ENCODE measurements around the gene CBX6.

CBX6 gene

GRCh38 chr22:38866024-38866398 is 6.0 kb downstream of the CBX6 start:
- peaks cover 77% of the 10 kb centered on the region for H4K20me1 ChIP-seq (ENCODE audit: insufficient read depth, low read length)
- H3K36me3 ChIP-seq (replicated peaks; ENCODE audit: low read depth, low read length): peaks cover 43% of the 10 kb centered on the region
- TF ChIP-seq, protein P1, sequence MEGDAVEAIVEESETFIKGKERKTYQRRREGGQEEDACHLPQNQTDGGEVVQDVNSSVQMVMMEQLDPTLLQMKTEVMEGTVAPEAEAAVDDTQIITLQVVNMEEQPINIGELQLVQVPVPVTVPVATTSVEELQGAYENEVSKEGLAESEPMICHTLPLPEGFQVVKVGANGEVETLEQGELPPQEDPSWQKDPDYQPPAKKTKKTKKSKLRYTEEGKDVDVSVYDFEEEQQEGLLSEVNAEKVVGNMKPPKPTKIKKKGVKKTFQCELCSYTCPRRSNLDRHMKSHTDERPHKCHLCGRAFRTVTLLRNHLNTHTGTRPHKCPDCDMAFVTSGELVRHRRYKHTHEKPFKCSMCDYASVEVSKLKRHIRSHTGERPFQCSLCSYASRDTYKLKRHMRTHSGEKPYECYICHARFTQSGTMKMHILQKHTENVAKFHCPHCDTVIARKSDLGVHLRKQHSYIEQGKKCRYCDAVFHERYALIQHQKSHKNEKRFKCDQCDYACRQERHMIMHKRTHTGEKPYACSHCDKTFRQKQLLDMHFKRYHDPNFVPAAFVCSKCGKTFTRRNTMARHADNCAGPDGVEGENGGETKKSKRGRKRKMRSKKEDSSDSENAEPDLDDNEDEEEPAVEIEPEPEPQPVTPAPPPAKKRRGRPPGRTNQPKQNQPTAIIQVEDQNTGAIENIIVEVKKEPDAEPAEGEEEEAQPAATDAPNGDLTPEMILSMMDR (IDR thresholded peaks at IDR 0.05; ENCODE audit: low read depth, low read length): no peak
- TF ChIP-seq EZH2phosphoT487 (IDR thresholded peaks at IDR 0.05; ENCODE audit: low read depth): no peak
- peaks cover 25% of the 10 kb centered on the region for H3K4me1 ChIP-seq (ENCODE audit: low read length)
- H3K9ac ChIP-seq (ENCODE audit: low read length): no peak overlapping the region
- no peak overlapping the region for H3K4me2 ChIP-seq (ENCODE audit: low read length)
- no peak overlapping the region for H2AFZ ChIP-seq (ENCODE audit: low read depth, low read length)
- no peaks in the 10 kb centered on the region for H3K9me3 ChIP-seq (ENCODE audit: insufficient read depth, low read length)
- no peak overlapping the region for H3K4me3 ChIP-seq (ENCODE audit: low read length)
- no peaks in the 10 kb centered on the region for H3K27me3 ChIP-seq (ENCODE audit: low read depth, low read length)
- no peak overlapping the region for H3K27ac ChIP-seq (ENCODE audit: low read length)
- peaks cover 36% of the 10 kb centered on the region for H3K79me2 ChIP-seq (ENCODE audit: low read length)

DNA sequence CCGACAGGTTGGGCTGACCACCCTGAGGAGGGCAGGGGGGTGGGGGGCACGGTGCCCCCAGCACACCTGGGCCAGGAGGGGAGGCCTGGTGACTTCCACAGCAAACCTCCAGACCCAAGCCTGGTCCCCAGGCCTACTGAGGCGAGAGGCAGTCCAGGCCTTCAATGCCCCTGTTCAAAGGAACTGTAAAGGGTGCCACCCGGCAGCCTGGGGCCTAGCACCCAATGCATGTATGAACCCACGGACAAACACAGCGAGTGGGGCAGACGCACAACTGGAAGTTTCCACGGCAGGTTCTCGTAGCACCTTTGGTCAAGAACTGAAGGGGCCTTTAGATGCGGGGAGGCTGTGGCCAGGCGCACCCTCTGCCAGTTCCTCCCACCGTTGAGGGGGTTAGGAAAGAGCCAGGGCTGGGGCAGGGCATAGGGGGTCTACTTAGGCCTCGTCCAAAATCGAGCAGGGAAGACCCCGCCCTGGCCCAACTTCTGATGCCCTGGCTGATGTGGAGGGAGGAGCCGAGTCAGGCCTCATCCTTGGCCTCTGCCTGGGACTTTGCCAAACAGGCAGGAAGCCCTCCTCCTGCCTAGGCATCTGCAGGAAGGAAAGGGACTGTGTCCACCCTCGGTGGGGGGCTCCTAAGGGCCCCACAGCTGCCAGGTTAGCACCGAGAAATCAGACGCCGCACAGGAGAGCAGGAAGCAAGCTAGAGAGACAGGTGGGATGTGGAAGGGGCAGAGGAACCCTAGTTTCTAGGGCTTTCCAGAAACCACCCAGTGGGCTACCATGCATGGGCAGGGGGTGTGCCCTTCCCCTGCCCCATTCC is 6.6 kb downstream of the CBX6 start:
- H3K4me3 ChIP-seq (ENCODE audit: low read length): no peak overlapping the region
- H3K4me2 ChIP-seq (ENCODE audit: low read length): no peak overlapping the region
- no peaks in the 10 kb centered on the region for H3K27me3 ChIP-seq (ENCODE audit: low read depth, low read length)
- H3K36me3 ChIP-seq (replicated peaks; ENCODE audit: low read depth, low read length): peaks cover 43% of the 10 kb centered on the region
- no peak overlapping the region for H3K9ac ChIP-seq (ENCODE audit: low read length)
- H3K9me3 ChIP-seq (ENCODE audit: insufficient read depth, low read length): no peaks in the 10 kb centered on the region
- H3K79me2 ChIP-seq (ENCODE audit: low read length): peaks cover 30% of the 10 kb centered on the region
- TF ChIP-seq, protein P1 (IDR thresholded peaks at IDR 0.05; ENCODE audit: low read depth, low read length): no peak
- TF ChIP-seq EZH2phosphoT487 (IDR thresholded peaks at IDR 0.05; ENCODE audit: low read depth): no peak
- no peak overlapping the region for H3K27ac ChIP-seq (ENCODE audit: low read length)
- peaks cover 73% of the 10 kb centered on the region for H4K20me1 ChIP-seq (ENCODE audit: insufficient read depth, low read length)
- no peak overlapping the region for H2AFZ ChIP-seq (ENCODE audit: low read depth, low read length)
- H3K4me1 ChIP-seq (ENCODE audit: low read length): peaks cover 21% of the 10 kb centered on the region

DNA sequence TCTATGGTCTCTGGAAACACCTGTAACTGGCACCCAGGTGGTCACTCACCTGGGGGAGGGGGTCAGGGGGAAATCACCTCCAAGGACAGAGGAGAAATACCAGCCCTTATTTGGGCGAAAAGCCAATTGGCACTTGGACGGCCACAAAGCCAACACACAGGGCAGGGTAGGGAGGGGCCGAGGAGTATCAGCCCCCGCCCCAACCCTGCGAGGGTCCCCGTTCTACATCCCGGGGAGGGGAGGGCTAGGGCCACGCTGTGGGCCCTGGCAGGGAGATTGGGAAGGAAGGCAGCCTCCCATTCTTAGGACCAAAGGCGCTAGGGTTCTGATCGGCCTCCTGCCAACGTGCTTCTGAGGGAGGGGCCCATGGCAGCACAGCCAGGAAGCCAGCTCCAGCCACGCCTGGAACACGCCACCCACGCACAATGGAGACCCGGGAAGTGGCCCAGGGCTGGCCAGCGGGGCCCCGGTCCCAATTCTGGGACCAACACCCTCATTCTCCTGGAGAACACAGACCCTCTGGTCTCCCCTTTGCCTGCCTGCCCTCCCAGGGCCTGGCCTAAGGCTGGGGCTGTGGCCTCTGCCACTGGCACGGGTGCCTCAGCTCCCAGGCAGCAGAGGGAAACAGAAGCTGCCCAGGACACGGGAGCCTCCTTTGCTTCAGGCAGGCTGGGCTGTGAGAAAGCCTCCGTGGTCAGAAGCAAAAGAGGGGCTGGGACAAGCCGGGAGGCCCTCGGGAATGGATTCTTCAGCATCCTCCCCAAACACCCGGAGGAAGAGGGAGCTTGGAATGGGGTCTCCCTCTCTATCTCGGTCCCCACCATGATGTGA is 7.4 kb downstream of the CBX6 start:
- Histone ChIP-seq H3K79me2 (ENCODE audit: low read length) (peaks cover 22% of the 10 kb centered on the region), H3K36me3 (replicated peaks; ENCODE audit: low read depth, low read length) (peaks cover 38% of the 10 kb centered on the region), H3K27me3 (ENCODE audit: low read depth, low read length) (no peaks in the 10 kb centered on the region), H3K27ac (ENCODE audit: low read length) (no peak overlapping the region), H3K9me3 (ENCODE audit: insufficient read depth, low read length) (no peaks in the 10 kb centered on the region), H3K4me1 (ENCODE audit: low read length) (peaks cover 12% of the 10 kb centered on the region), H2AFZ (ENCODE audit: low read depth, low read length) (no peak overlapping the region), H3K9ac (ENCODE audit: low read length) (no peak overlapping the region), H3K4me2 (ENCODE audit: low read length) (no peak overlapping the region), H4K20me1 (ENCODE audit: insufficient read depth, low read length) (peaks cover 67% of the 10 kb centered on the region), H3K4me3 (ENCODE audit: low read length) (no peak overlapping the region)
- TF ChIP-seq EZH2phosphoT487 (IDR thresholded peaks at IDR 0.05; ENCODE audit: low read depth): no peak
- TF ChIP-seq, protein P1 (IDR thresholded peaks at IDR 0.05; ENCODE audit: low read depth, low read length): no peak

DNA sequence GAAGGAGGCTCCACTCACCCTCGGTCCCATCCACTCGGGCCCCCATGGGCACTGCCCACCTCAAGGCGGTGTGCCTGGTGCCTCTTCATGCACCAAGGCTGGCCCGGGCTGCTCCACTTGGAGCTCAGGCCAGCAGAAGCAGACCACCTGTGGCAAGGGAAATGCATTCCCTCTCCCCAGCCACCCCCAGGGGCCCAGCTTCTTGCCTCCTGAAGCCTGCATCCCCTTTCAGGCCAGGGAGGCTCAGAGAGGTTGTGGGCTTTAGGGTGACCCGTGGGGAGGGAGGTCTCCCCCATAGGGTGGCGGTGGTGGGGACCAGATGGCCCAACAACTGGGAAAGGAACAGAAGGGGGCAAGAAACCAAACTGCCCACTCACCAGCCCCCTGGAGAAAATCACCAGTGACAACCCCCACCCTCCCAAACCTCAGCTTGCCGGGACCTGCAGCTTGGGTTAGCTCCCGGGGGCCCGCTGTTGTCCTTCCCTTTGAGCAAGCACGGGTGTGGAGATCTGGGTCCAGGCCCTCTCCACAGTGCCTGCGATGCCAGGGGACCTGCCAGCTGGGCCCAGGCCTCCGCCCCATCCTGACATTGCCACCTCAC is 8.4 kb downstream of the CBX6 start:
- Histone ChIP-seq H3K4me1 (ENCODE audit: low read length) (peaks cover 4% of the 10 kb centered on the region; the same call in 1 of the 2 replicates), H3K27me3 (ENCODE audit: low read depth, low read length) (no peaks in the 10 kb centered on the region), H3K9ac (ENCODE audit: low read length) (no peak overlapping the region), H3K4me2 (ENCODE audit: low read length) (no peak overlapping the region), H2AFZ (ENCODE audit: low read depth, low read length) (no peak overlapping the region), H3K79me2 (ENCODE audit: low read length) (peaks cover 15% of the 10 kb centered on the region), H3K27ac (ENCODE audit: low read length) (no peak overlapping the region), H3K4me3 (ENCODE audit: low read length) (no peak overlapping the region), H3K36me3 (replicated peaks; ENCODE audit: low read depth, low read length) (peaks cover 32% of the 10 kb centered on the region), H3K9me3 (ENCODE audit: insufficient read depth, low read length) (no peaks in the 10 kb centered on the region), H4K20me1 (ENCODE audit: insufficient read depth, low read length) (peaks cover 61% of the 10 kb centered on the region)
- TF ChIP-seq EZH2phosphoT487 (IDR thresholded peaks at IDR 0.05; ENCODE audit: low read depth): no peak
- TF ChIP-seq, protein P1 (IDR thresholded peaks at IDR 0.05; ENCODE audit: low read depth, low read length): no peak
